Measurements from ENCODE around the gene FCER1G.
A peak's percentile ranks its signal among the peaks of the same experiment; 100 is the strongest.

Gene FCER1G

DNA sequence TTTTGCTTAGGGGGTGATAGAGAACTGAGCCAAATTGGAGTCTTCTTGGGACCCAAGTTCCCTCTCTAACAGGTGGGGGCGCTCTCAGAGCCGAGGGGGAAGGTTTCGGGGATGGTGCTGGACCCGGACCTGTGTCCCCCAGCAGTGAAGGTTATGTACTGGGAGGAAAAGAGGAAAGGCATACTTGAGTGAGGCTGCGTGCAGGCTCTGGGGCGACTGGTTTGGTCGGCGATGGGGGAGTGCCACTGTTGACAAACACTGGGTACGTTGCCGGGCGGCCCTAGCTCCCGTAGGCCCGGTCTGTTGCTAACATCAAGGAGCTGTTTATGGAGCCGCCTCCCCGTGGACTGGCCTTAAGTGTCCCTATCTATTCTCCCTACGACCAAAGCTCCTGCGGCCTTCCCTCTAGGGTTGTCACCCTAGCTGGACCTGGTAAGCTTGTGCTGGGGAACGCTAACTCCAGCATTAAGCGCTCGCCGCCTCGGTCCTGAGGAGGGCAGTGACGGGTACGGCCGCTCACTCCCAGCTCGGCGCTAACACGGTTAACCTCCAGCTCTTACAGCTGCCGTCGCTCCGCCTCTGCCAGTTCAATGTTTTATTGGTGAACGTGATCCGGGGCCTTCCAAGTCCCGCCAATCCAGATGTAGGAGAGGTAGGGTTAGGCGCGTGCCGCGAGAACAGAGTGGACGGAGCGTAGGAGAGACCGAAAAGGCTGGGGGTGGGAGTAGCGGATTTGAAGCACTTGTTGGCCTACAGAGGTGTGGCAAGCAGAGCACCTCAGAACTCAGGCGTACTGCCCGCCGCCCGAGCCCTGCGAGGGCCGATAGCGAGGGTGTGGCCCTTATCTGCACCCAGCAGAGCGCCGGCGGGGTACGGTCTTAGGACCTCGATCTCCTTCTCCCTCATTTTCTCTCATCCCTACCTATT lies 49.1 kb upstream of the FCER1G start, which contains the start of gene PPOX (continued):
- TF ChIP-seq, protein P1, sequence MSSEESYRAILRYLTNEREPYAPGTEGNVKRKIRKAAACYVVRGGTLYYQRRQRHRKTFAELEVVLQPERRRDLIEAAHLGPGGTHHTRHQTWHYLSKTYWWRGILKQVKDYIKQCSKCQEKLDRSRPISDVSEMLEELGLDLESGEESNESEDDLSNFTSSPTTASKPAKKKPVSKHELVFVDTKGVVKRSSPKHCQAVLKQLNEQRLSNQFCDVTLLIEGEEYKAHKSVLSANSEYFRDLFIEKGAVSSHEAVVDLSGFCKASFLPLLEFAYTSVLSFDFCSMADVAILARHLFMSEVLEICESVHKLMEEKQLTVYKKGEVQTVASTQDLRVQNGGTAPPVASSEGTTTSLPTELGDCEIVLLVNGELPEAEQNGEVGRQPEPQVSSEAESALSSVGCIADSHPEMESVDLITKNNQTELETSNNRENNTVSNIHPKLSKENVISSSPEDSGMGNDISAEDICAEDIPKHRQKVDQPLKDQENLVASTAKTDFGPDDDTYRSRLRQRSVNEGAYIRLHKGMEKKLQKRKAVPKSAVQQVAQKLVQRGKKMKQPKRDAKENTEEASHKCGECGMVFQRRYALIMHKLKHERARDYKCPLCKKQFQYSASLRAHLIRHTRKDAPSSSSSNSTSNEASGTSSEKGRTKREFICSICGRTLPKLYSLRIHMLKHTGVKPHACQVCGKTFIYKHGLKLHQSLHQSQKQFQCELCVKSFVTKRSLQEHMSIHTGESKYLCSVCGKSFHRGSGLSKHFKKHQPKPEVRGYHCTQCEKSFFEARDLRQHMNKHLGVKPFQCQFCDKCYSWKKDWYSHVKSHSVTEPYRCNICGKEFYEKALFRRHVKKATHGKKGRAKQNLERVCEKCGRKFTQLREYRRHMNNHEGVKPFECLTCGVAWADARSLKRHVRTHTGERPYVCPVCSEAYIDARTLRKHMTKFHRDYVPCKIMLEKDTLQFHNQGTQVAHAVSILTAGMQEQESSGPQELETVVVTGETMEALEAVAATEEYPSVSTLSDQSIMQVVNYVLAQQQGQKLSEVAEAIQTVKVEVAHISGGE (tag by site-specific recombination; conservative IDR thresholded peaks at IDR 0.05; ENCODE audit: low read depth): peak; percentile 29; the same call in 1 of the 2 replicates
- no peak for TF ChIP-seq ZNF214 (tag by site-specific recombination; IDR thresholded peaks at IDR 0.05; ENCODE audit: borderline replicate concordance)
- TF ChIP-seq, protein P2, sequence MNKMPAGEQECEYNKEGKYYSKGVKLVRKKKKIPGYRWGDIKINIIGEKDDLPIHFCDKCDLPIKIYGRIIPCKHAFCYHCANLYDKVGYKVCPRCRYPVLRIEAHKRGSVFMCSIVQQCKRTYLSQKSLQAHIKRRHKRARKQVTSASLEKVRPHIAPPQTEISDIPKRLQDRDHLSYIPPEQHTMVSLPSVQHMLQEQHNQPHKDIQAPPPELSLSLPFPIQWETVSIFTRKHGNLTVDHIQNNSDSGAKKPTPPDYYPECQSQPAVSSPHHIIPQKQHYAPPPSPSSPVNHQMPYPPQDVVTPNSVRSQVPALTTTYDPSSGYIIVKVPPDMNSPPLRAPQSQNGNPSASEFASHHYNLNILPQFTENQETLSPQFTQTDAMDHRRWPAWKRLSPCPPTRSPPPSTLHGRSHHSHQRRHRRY (tag by site-specific recombination; IDR thresholded peaks at IDR 0.05): no peak
- peak; percentile 75; the same call in 1 of the 2 replicates for TF ChIP-seq KLF10 (tag by site-specific recombination; IDR thresholded peaks at IDR 0.05)
- no peak for TF ChIP-seq ZNF555 (tag by site-specific recombination; conservative IDR thresholded peaks at IDR 0.05)
- peak; percentile 91 for TF ChIP-seq ZNF501 (tag by site-specific recombination; IDR thresholded peaks at IDR 0.05)
- TF ChIP-seq ZNF521 (tag by site-specific recombination; IDR thresholded peaks at IDR 0.05): no peak
- no peak for TF ChIP-seq GLI2 (tag by site-specific recombination; IDR thresholded peaks at IDR 0.05; ENCODE audit: borderline replicate concordance, low read depth)
- no peak for TF ChIP-seq ZNF747 (tag by site-specific recombination; IDR thresholded peaks at IDR 0.05)
- no peak for TF ChIP-seq ZNF24 (tag by site-specific recombination; IDR thresholded peaks at IDR 0.05)
- peak; percentile 94 for TF ChIP-seq ZNF600 (tag by site-specific recombination; IDR thresholded peaks at IDR 0.05)
- TF ChIP-seq ZBTB7A (tag by site-specific recombination; IDR thresholded peaks at IDR 0.05; ENCODE audit: low read depth): no peak
- no peak for TF ChIP-seq ZNF513 (tag by site-specific recombination; IDR thresholded peaks at IDR 0.05)
- TF ChIP-seq ZNF132 (tag by site-specific recombination; IDR thresholded peaks at IDR 0.05; ENCODE audit: borderline replicate concordance): no peak
- no peak; the same call in 1 of the 2 replicates for TF ChIP-seq ZFP37 (tag by site-specific recombination; IDR thresholded peaks at IDR 0.05)
- TF ChIP-seq ZNF548 (tag by site-specific recombination; IDR thresholded peaks at IDR 0.05): no peak
- TF ChIP-seq ZNF639 (tag by site-specific recombination; IDR thresholded peaks at IDR 0.05): peak; percentile 42; the same call in 1 of the 2 replicates
- TF ChIP-seq ZBTB6 (tag by site-specific recombination; IDR thresholded peaks at IDR 0.05): peak; percentile 74; the same call in 1 of the 2 replicates
- TF ChIP-seq IKZF3 (tag by site-specific recombination; IDR thresholded peaks at IDR 0.05): no peak
- no peak for TF ChIP-seq PBX3 (CRISPR knock-in tag; IDR thresholded peaks at IDR 0.05)
- TF ChIP-seq ZSCAN18 (tag by site-specific recombination; IDR thresholded peaks at IDR 0.05): no peak
- no peak for TF ChIP-seq ZNF175 (tag by site-specific recombination; IDR thresholded peaks at IDR 0.05)
- TF ChIP-seq ZNF701 (tag by site-specific recombination; IDR thresholded peaks at IDR 0.05): no peak
- TF ChIP-seq ZNF658 (tag by site-specific recombination; IDR thresholded peaks at IDR 0.05): no peak
- TF ChIP-seq ZSCAN30 (tag by site-specific recombination; IDR thresholded peaks at IDR 0.05): peak; percentile 77
- no peak for TF ChIP-seq ZNF777 (tag by site-specific recombination; IDR thresholded peaks at IDR 0.05; ENCODE audit: borderline replicate concordance)
- no peak for TF ChIP-seq ZNF311 (tag by site-specific recombination; IDR thresholded peaks at IDR 0.05; ENCODE audit: borderline replicate concordance)
- no peak for TF ChIP-seq ZNF350 (tag by site-specific recombination; IDR thresholded peaks at IDR 0.05)
